Esophagus muscularis mucosa (tissue), 4 donors: ENCODE results near the gene PSMB8.

Source experiments
- EP300 ChIP-seq: sonication (generic); formaldehyde crosslinking; IDR thresholded peaks from one replicate; pipeline ENCODE4 v1.6.1; 2017; ENCODE audit warnings: antibody characterized with exemption
- POLR2A ChIP-seq: fragments of 450-650 bp; IDR thresholded peaks from one replicate; pipeline ENCODE4 v1.6.1; 2017; ENCODE audit warnings: antibody characterized with exemption, moderate library complexity, mild to moderate bottlenecking, low read depth
- POLR2AphosphoS5 ChIP-seq, 2 donors: sonication (generic); formaldehyde crosslinking; IDR thresholded peaks; one replicate each; pipeline ENCODE4 v1.6.1; 2017; ENCODE audit warnings: antibody characterized with exemption in 2 of 2
- TF ChIP-seq, protein P1 (sequence below), 3 experiments: fragments of 200-600 bp in 2 of 3; fragments of 450-650 bp in 1 of 3; sonication (generic) in 2 of 3; IDR thresholded peaks; one replicate each; pipeline ENCODE4 v1.5.1; 2017 to 2019; ENCODE audit warnings: antibody characterized with exemption in 3 of 3, mild to moderate bottlenecking in 2 of 3, moderate library complexity in 1 of 3

DNA sequence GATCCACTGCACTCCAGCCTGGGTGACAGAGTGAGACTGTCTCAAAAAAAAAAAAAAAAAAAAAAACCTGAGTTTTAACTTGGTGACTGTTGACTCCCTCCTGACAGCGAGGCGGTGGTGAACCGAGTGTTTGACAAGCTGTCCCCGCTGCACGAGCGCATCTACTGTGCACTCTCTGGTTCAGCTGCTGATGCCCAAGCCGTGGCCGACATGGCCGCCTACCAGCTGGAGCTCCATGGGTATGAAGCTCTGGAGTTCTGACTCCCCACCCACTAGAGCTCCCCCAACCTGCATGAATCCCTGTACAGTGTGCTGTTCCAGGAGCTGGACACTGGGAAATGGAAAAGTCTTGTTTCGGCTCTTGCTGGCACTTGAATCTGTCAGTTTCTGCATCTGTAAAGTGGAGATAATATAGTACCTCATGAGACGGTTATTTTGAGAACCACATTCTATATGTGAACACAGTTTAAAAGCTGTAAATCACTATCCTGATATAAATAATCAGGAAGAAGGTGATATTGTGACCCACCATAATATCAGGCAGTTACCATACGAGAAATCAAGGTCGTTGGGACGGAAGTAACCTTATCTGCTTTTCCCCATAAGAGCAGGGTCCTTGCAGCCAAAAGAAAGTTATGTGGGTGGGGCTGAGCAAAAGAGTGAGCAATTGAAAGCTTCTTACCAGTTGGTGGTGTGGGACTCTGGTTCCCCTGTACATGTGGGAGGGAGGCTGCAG lies 13.5 kb upstream of the PSMB8 start:
- TF ChIP-seq, protein P1, sequence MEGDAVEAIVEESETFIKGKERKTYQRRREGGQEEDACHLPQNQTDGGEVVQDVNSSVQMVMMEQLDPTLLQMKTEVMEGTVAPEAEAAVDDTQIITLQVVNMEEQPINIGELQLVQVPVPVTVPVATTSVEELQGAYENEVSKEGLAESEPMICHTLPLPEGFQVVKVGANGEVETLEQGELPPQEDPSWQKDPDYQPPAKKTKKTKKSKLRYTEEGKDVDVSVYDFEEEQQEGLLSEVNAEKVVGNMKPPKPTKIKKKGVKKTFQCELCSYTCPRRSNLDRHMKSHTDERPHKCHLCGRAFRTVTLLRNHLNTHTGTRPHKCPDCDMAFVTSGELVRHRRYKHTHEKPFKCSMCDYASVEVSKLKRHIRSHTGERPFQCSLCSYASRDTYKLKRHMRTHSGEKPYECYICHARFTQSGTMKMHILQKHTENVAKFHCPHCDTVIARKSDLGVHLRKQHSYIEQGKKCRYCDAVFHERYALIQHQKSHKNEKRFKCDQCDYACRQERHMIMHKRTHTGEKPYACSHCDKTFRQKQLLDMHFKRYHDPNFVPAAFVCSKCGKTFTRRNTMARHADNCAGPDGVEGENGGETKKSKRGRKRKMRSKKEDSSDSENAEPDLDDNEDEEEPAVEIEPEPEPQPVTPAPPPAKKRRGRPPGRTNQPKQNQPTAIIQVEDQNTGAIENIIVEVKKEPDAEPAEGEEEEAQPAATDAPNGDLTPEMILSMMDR (IDR thresholded peaks at IDR 0.05), result no peak
- no peak for TF ChIP-seq POLR2A
- no peak for TF ChIP-seq POLR2AphosphoS5 (IDR thresholded peaks at IDR 0.05)
- no peak for TF ChIP-seq EP300
